RCC 7860 (cell line): ENCODE data around the gene FOXRED2.

Experiments used
- DNase-seq: peaks from one replicate; pipeline ENCODE4 v3.0.0-alpha.2; 2015; ENCODE audit warnings: low spot score
- FAIRE-seq: peaks from 2 replicates; lab custom pipeline; 2012; peaks lifted over from hg19 to GRCh38; lab: Jason Lieb, UNC

FOXRED2 gene

GRCh38 chr22:36470994-36471331 is 35.9 kb downstream of the FOXRED2 start:
- no peak for DNase-seq
- no peak for FAIRE-seq

- DNase-seq (peak; percentile 69), FAIRE-seq (peak; percentile 24)
Measured at GRCh38 chr22:36470162-36470993, 36.5 kb downstream of the FOXRED2 start.

- FAIRE-seq (no peak), DNase-seq (no peak)
Measured at GRCh38 chr22:36469094-36469710, 37.6 kb downstream of the FOXRED2 start.

- DNase-seq = peak; percentile 94
- peak; percentile 88 for FAIRE-seq
Measured at GRCh38 chr22:36467946-36468345, 38.9 kb downstream of the FOXRED2 start.

GRCh38 chr22:36467042-36467810 is 39.6 kb downstream of the FOXRED2 start:
- DNase-seq = peak; percentile 94

GRCh38 chr22:36466258-36466657 is 40.6 kb downstream of the FOXRED2 start:
- DNase-seq = no peak
- FAIRE-seq = no peak

More at GRCh38 chr22:36467042-36467810, 39.6 kb downstream of the FOXRED2 start:
- FAIRE-seq = peak; percentile 88

GRCh38 chr22:36465232-36466021 is 41.4 kb downstream of the FOXRED2 start:
- DNase-seq (peak; percentile 93), FAIRE-seq (peak; percentile 90)

GRCh38 chr22:36464715-36465231 is 42.1 kb downstream of the FOXRED2 start:
- no peak for FAIRE-seq
- peak; percentile 3 for DNase-seq

GRCh38 chr22:36463783-36464184 is 43.1 kb downstream of the FOXRED2 start:
- no peak for FAIRE-seq
- no peak for DNase-seq

- DNase-seq = peak; percentile 98
- peak; percentile 95 for FAIRE-seq
Measured at GRCh38 chr22:36461665-36462649, 44.9 kb downstream of the FOXRED2 start.

- DNase-seq (no peak), FAIRE-seq (no peak)
Measured at GRCh38 chr22:36460202-36460601, 46.6 kb downstream of the FOXRED2 start.

- DNase-seq = no peak
- FAIRE-seq = no peak
Measured at GRCh38 chr22:36457688-36458450, 49.0 kb downstream of the FOXRED2 start.

GRCh38 chr22:36456464-36456845 is 50.4 kb downstream of the FOXRED2 start:
- FAIRE-seq (no peak), DNase-seq (no peak)

- no peak for DNase-seq
- FAIRE-seq = no peak
Measured at GRCh38 chr22:36455571-36456463, 51.0 kb downstream of the FOXRED2 start.

- FAIRE-seq = no peak
- no peak for DNase-seq
Measured at GRCh38 chr22:36454916-36455570, 51.8 kb downstream of the FOXRED2 start.

GRCh38 chr22:36453855-36454378 is 52.9 kb downstream of the FOXRED2 start:
- FAIRE-seq = no peak
- DNase-seq = no peak
